ENCODE results near the gene GRIN2B. TPM values are rescaled to one million over a fixed set of nuclear protein-coding genes. Genes with fewer than 3 reads are reported as not detected.

GRIN2B gene
- total and polyA plus RNA-seq, 2 donors (not counting 3 experiments of a cell fraction or from before 2014, with no cell fraction given), result not detected

- POLR2A ChIA-PET, result no interaction called here
- no peak overlapping the region for H3K9ac ChIP-seq (replicated peaks; ENCODE audit: extremely low read depth, insufficient read depth, low read length)
- intact Hi-C loops (cut with micrococcal nuclease), result no loop called here
- H3K4me2 ChIP-seq (ENCODE audit: insufficient read depth, low read length), result no peak overlapping the region
- BruUV-seq (replicated peaks), result no TSS peak
- TF ChIP-seq, protein P1, sequence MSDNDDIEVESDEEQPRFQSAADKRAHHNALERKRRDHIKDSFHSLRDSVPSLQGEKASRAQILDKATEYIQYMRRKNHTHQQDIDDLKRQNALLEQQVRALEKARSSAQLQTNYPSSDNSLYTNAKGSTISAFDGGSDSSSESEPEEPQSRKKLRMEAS (IDR thresholded peaks at IDR 0.05; ENCODE audit: insufficient read depth, insufficient read length), result no peak
- TF ChIP-seq MYC (IDR thresholded peaks at IDR 0.05; ENCODE audit: low read depth, low read length) (no peak), FOS (IDR thresholded peaks at IDR 0.05; ENCODE audit: borderline replicate concordance, insufficient read depth, low read length) (no peak), JUN (IDR thresholded peaks at IDR 0.05; ENCODE audit: borderline replicate concordance, insufficient read depth, insufficient read length, low read depth) (no peak), POLR2AphosphoS5 (IDR thresholded peaks at IDR 0.05; ENCODE audit: insufficient read depth, low read depth, low read length) (no peak), GATA2 (IDR thresholded peaks at IDR 0.05; ENCODE audit: insufficient read depth, insufficient read length, low read depth, low read length) (no peak), POLR2A (IDR thresholded peaks at IDR 0.05; ENCODE audit: low read depth, low read length) (no peak), EZH2 (IDR thresholded peaks at IDR 0.05; ENCODE audit: borderline replicate concordance, low read depth, low read length, severe bottlenecking) (no peak)
- TF ChIP-seq, protein P2, sequence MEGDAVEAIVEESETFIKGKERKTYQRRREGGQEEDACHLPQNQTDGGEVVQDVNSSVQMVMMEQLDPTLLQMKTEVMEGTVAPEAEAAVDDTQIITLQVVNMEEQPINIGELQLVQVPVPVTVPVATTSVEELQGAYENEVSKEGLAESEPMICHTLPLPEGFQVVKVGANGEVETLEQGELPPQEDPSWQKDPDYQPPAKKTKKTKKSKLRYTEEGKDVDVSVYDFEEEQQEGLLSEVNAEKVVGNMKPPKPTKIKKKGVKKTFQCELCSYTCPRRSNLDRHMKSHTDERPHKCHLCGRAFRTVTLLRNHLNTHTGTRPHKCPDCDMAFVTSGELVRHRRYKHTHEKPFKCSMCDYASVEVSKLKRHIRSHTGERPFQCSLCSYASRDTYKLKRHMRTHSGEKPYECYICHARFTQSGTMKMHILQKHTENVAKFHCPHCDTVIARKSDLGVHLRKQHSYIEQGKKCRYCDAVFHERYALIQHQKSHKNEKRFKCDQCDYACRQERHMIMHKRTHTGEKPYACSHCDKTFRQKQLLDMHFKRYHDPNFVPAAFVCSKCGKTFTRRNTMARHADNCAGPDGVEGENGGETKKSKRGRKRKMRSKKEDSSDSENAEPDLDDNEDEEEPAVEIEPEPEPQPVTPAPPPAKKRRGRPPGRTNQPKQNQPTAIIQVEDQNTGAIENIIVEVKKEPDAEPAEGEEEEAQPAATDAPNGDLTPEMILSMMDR (IDR thresholded peaks at IDR 0.05; ENCODE audit: extremely low read depth in 1 of 2, insufficient read depth in 1 of 2, low read depth in 1 of 2, low read length in 2 of 2), result no peak
- dilution Hi-C loops (cut with MboI; ENCODE audit: extremely low pct_ligation_motif_present, low sequenced_read_pairs), result no loop called here
- CTCF ChIA-PET, result no interaction called here
- FAIRE-seq (no peak), DNase-seq (ENCODE audit: low read depth, low spot score) (no peak)
- no peaks in the 10 kb centered on the region for H4K20me1 ChIP-seq (replicated peaks; ENCODE audit: control insufficient read depth, extremely low read depth, insufficient read depth, low read length)
- H3K9me3 ChIP-seq (replicated peaks; ENCODE audit: control insufficient read depth, insufficient read depth, low read length), result no peaks in the 10 kb centered on the region
- no peaks in the 10 kb centered on the region for H3K79me2 ChIP-seq (ENCODE audit: control insufficient read depth, insufficient read depth, low read length)
- H3K4me1 ChIP-seq (ENCODE audit: control insufficient read depth, extremely low read depth, insufficient read depth, low read length), result no peaks in the 10 kb centered on the region
- H3K36me3 ChIP-seq (ENCODE audit: control insufficient read depth in 2 of 2, extremely low read depth in 1 of 2, insufficient read depth in 2 of 2, low read length in 2 of 2), result no peaks in the 10 kb centered on the region
- H3K4me3 ChIP-seq (replicated peaks in 1 of 3; ENCODE audit: insufficient read depth in 1 of 3, low read depth in 1 of 3, low read length in 3 of 3), result no peak overlapping the region
- no peaks in the 10 kb centered on the region for H3K9me1 ChIP-seq (replicated peaks; ENCODE audit: control insufficient read depth, extremely low read depth, insufficient read depth, low read length)
- H3K27me3 ChIP-seq (ENCODE audit: control insufficient read depth in 2 of 2, insufficient read depth in 2 of 2, low read length in 2 of 2), result no peaks in the 10 kb centered on the region
- H2AFZ ChIP-seq (ENCODE audit: low read depth, low read length), result no peak overlapping the region
- no peak overlapping the region for H3K27ac ChIP-seq (ENCODE audit: insufficient read depth, low read depth, low read length)
Observed at GRCh38 chr12:14010989-14011388, 29.6 kb upstream of the GRIN2B start.
